HG02759 (cell line): ENCODE data around the gene AARS2.

Source experiments
- ATAC-seq: cut with Tn5 transposase; IDR thresholded peaks from one replicate; pipeline ENCODE4 v1.9.1; 2021; ENCODE audit warnings: mild to moderate bottlenecking, moderate library complexity; ENCODE audit not compliant: unreplicated experiment

AARS2 gene

GRCh38 chr6:44264154-44265006 is 48.8 kb downstream of the AARS2 start:
- ATAC-seq = peak; percentile 21

DNA sequence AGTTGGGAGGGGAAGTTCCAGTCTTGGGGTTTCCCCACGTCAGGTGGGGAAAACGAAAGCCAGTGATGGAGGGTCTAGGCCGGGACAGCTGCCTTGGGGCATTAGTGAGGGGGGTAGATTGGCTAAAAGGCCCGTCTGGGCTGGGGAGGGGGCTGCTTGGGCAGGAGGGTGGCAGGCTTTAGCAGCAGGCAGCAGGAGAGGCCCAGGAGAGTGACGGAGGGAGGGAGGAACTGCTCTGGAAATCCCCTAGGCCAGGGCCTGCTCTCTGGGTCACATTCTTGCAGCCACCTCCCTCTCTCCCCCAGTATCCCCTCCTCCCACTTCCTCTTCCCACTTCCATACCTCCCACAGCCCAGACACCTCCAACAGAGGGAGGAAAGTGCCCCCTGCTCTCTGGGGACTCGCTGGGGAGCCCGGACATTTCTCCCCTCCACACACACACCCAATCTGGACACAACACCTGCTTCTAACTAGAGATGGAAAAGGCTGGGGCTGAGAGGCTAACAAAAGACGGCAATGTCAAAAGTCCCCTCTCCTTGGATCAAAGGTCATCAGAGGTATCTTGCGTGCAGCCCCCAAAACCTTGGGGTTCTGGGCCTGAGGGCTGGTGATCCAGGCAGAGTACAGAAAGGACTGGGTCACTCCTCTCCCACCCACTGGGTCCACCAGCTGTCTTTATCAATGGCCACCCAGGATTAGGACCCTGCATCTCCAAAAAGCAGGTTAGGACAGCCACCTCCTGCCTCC is 49.6 kb downstream of the AARS2 start:
- no peak for ATAC-seq

GRCh38 chr6:44262467-44263353 is 50.4 kb downstream of the AARS2 start:
- no peak for ATAC-seq

DNA sequence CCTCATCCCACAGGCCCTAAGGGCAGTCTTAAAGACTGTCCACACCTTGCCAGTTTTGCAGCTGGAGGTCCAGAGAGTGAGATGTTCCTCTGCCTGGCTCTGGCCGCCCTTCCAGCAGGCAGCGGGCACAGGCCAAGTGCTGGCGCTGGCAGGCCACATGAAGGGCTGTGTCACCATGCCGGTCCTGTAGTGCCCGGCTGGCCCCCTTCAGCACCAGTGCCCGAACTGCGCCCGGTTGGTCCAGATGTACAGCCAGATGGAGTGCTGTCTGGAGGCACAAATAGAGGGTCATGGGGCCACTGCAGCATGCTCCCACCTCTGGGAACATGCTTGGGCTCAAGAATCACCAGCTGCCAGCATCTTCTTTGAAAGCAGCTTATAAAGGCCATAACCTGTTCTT is 51.6 kb downstream of the AARS2 start:
- ATAC-seq = no peak

DNA sequence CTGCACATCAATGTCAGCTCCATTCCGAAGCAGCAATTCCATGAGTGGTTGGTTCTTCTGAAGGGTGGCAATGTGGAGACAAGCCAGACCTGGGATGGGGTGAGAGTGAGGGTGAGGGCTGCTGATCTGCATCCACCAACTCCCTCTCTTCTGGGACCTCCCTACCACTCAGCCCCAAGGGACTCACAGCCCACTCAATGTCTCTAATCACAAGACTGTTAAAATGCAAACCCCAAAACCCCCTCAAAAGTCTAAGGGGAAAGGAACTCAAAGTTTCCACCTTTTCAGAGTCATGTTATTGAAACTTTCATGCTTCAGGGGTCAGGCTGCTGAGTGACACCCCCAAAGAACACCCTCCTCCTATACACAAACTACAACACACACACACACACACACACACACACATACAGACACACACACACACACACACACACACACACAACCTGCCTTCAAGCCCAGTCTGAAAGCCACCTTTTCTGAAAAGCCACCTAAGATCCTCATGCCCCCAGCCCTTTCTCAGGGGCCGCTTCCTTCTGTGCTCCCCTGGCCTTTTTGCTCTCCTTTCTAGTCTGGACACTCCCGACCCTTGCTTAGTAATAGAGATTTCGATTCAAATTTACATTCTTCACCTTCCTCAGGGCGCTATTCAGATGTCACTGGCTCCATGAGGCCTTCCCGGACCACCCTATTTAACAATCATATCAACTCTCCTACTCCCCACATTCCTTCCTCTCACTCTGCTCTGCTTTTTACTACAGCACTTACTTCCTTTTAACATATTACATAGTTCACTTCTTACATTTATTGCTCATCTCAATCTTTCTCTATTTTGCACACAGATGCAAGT is 52.5 kb downstream of the AARS2 start:
- no peak for ATAC-seq

- no peak for ATAC-seq
Measured at GRCh38 chr6:44260011-44260410, 53.1 kb downstream of the AARS2 start.

GRCh38 chr6:44258921-44259320 is 54.2 kb downstream of the AARS2 start:
- ATAC-seq = no peak

GRCh38 chr6:44258325-44258863 is 54.8 kb downstream of the AARS2 start:
- ATAC-seq = no peak

DNA sequence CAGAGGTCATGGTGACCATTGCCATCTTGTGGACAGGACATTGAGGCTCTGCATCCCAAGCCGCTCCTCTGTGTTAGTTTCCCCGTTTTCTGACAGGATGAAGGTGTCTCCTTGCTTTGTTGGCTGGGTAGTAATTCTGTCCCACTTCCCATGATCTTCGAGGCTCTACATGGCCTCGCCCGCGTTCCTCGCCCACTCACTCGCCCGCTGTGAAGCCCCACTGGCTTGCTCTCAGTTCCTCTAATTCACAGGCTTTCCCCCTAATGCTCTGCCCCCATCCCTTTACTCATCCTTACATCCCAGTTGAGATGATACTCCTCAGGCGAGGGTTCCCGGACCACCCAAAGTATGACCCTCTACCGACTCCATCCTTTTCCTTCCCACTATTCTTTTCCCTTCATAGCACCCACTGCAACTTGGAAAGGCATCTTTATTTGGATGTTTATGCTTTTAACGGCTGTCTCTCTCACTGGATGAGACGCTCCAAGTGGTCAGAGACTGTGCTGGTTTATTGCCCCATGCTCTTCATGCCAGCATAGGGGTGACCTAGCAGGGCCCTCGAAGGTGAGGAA is 55.3 kb downstream of the AARS2 start:
- peak; percentile 19 for ATAC-seq

DNA sequence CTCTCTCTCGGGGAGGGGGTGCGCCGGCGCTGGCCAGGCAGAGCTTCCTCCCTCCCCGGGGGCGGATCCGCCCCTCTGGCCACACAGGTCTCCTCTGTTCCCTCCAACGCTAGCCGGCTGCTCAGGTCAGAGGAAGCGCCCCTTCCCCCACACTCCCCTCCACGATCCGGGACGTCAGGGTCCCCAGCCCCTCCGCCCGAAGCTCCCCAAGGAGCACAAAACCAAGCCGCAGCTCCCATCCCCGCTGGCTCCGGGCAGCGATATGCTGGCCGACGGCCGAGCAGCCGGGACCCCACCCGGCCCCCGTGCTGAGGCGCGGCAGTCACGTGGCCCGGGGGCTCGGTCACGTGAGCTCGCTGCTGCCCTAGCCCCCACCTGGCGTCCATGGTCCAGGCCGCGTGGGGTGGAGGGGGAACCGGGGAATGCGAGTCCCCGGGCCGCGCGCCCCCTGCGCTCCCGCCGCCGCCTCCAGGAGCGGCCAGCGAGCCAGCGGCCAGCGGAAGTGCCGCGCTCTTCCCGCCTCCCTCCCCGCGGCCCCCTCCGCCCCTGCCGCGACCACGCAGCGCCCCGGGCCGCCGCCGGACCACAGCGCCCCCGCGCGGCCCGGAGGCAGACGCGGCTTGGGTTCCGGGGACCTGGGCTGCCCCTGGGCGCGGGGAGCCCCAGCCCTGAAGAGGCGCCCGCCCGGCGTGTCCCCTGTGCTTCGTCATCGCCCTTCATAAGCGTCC is 56.0 kb downstream of the AARS2 start, which contains the start of gene SLC35B2:
Gene SLC35B2 (minus strand): TSS at position 504 of the 728 bp plus-strand sequence. CDS start 118 bp downstream, at position 386.
- ATAC-seq = peak; percentile 61

- ATAC-seq = no peak
Measured at GRCh38 chr6:44256775-44257024, 56.4 kb downstream of the AARS2 start.

GRCh38 chr6:44255871-44256774 is 57.0 kb downstream of the AARS2 start:
- ATAC-seq = no peak

- ATAC-seq = no peak
Measured at GRCh38 chr6:44255105-44255808, 57.9 kb downstream of the AARS2 start.

GRCh38 chr6:44254191-44255104 is 58.7 kb downstream of the AARS2 start:
- ATAC-seq = no peak

DNA sequence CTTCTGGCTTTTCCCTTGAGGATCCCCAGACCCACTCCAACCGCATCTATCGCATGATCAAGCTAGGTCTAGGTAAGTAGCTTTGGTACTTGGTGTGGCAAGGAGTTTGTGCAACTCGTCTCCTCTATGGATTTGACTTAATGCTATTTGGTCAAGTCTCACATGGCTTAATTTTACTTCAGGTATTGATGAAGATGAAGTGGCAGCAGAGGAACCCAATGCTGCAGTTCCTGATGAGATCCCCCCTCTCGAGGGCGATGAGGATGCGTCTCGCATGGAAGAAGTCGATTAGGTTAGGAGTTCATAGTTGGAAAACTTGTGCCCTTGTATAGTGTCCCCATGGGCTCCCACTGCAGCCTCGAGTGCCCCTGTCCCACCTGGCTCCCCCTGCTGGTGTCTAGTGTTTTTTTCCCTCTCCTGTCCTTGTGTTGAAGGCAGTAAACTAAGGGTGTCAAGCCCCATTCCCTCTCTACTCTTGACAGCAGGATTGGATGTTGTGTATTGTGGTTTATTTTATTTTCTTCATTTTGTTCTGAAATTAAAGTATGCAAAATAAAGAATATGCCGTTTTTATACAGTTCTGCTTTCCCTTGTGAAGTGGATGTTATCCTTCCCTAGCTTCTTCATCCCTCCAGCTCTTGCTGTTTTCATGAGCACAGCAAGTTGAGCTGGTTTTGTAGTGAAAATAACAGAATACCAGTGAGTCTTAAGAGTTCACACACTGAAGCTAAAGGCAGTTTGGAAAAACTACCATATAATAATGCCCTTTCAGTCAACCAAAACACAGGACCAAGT is 59.6 kb downstream of the AARS2 start:
- ATAC-seq = no peak
